BLaER1 (cell line): Measurements from ENCODE around the gene GCDH.

Experiments used
- H3K27ac ChIP-seq: shearing (Covaris generic); formaldehyde crosslinking; 2 replicates; pipeline ENCODE4 v1.8.1; 2022
- H3K27me3 ChIP-seq: shearing (Covaris generic); formaldehyde crosslinking; 2 replicates; pipeline ENCODE4 v1.8.1; 2022
- H3K36me3 ChIP-seq: shearing (Covaris generic); formaldehyde crosslinking; 2 replicates; pipeline ENCODE4 v1.8.1; 2022
- H3K4me1 ChIP-seq: shearing (Covaris generic); formaldehyde crosslinking; 2 replicates; pipeline ENCODE4 v1.8.1; 2022
- H3K4me2 ChIP-seq: shearing (Covaris generic); formaldehyde crosslinking; 2 replicates; pipeline ENCODE4 v1.8.1; 2022
- H3K4me3 ChIP-seq: shearing (Covaris generic); formaldehyde crosslinking; 2 replicates; pipeline ENCODE4 v1.8.1; 2022
- H3K9ac ChIP-seq: shearing (Covaris generic); formaldehyde crosslinking; 2 replicates; pipeline ENCODE4 v1.8.1; 2022
- H3K9me3 ChIP-seq: shearing (Covaris generic); formaldehyde crosslinking; 2 replicates; pipeline ENCODE4 v1.8.1; 2022
- H4K20me1 ChIP-seq: shearing (Covaris generic); formaldehyde crosslinking; 2 replicates; pipeline ENCODE4 v1.8.1; 2022
- Cebpa-rat ChIP-seq: shearing (Covaris generic); IDR thresholded peaks from 2 replicates; pipeline ENCODE4 v1.8.1; 2022

Gene GCDH

DNA sequence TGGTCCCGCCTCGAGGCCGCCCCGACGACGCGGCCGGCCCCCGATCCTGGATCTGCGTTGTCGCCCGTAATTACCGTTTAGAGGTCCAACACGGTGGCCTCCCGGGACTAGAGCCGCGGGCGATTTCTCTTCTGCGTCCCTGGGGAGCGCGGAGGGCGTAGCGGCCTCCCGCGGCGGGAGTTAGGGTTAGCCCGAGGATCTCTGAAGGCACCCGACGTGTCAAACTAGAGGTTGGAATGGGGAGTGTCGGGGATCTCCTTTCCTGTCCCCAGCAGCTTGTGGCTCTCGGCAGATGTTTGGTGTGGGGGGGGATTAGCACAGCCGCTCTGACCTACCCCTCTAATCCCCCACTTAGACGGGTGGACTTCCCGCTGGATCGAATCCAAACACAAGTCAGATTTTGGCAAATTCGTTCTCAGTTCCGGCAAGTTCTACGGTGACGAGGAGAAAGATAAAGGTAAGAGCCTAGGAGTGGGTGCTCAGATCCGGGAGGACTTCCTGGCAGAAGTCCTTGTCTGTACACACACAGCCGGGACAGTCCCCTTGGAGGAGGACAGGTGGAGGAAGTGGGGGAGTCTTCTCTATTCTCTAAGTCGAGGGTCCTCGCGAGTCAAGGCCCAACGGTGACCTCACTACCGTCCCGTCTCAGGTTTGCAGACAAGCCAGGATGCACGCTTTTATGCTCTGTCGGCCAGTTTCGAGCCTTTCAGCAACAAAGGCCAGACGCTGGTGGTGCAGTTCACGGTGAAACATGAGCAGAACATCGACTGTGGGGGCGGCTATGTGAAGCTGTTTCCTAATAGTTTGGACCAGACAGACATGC lies 48.0 kb downstream of the GCDH start:
- Histone ChIP-seq H3K4me1 (peaks cover 72% of the 10 kb centered on the region), H3K4me2 (peak overlapping the region; percentile 89), H3K27ac (peak overlapping the region; percentile 98), H3K27me3 (no peaks in the 10 kb centered on the region), H3K36me3 (peaks cover 49% of the 10 kb centered on the region), H3K9ac (peak overlapping the region; percentile 100), H3K4me3 (peak overlapping the region; percentile 99), H3K9me3 (no peaks in the 10 kb centered on the region), H4K20me1 (peaks cover 54% of the 10 kb centered on the region)
- no peak for TF ChIP-seq Cebpa-rat

DNA sequence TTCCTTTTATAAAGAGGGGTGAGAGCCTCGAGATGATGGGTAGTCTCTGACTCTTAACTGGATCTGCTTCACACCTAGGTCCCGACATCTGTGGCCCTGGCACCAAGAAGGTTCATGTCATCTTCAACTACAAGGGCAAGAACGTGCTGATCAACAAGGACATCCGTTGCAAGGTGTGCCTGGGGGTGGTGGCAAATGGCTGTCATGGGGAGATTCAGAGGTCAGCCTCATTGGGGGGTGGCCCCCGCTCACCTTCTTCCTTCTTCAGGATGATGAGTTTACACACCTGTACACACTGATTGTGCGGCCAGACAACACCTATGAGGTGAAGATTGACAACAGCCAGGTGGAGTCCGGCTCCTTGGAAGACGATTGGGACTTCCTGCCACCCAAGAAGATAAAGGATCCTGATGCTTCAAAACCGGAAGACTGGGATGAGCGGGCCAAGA lies 49.0 kb downstream of the GCDH start:
- peak overlapping the region; percentile 99 for H3K4me3 ChIP-seq
- no peak for TF ChIP-seq Cebpa-rat
- peaks cover 77% of the 10 kb centered on the region for H3K4me1 ChIP-seq
- peaks cover 59% of the 10 kb centered on the region for H3K36me3 ChIP-seq
- H3K9me3 ChIP-seq, result no peaks in the 10 kb centered on the region
- peak overlapping the region; percentile 100 for H3K9ac ChIP-seq
- peak overlapping the region; percentile 98 for H3K27ac ChIP-seq
- H4K20me1 ChIP-seq, result peaks cover 54% of the 10 kb centered on the region
- H3K4me2 ChIP-seq, result peak overlapping the region; percentile 89
- no peaks in the 10 kb centered on the region for H3K27me3 ChIP-seq

DNA sequence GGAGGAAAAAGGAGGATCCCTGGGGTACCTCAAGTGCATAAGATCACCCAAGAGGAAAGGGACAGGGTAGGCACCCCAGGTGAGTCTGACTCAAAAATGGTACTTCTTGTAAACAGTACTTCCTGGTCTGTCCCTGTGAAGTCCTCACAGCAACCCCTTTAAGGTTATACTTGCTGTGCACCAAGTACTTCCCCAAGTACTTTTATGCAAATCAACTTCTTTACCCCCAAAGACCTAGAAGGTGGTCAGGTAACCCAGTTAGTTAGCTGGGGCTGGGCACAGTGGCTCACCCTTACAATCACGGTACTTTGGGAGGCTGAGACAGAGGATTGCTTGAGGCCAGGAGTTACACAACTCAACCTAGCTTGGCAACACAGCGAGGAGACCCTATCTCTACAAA lies 49.9 kb downstream of the GCDH start:
- H3K27ac ChIP-seq, result peak overlapping the region; percentile 98
- H3K4me1 ChIP-seq, result peaks cover 79% of the 10 kb centered on the region
- H3K9me3 ChIP-seq, result no peaks in the 10 kb centered on the region
- peak overlapping the region; percentile 99 for H3K4me3 ChIP-seq
- H4K20me1 ChIP-seq, result peaks cover 54% of the 10 kb centered on the region
- no peak for TF ChIP-seq Cebpa-rat
- H3K4me2 ChIP-seq, result peak overlapping the region; percentile 89
- H3K9ac ChIP-seq, result peak overlapping the region; percentile 100
- H3K27me3 ChIP-seq, result no peaks in the 10 kb centered on the region
- H3K36me3 ChIP-seq, result peaks cover 62% of the 10 kb centered on the region

DNA sequence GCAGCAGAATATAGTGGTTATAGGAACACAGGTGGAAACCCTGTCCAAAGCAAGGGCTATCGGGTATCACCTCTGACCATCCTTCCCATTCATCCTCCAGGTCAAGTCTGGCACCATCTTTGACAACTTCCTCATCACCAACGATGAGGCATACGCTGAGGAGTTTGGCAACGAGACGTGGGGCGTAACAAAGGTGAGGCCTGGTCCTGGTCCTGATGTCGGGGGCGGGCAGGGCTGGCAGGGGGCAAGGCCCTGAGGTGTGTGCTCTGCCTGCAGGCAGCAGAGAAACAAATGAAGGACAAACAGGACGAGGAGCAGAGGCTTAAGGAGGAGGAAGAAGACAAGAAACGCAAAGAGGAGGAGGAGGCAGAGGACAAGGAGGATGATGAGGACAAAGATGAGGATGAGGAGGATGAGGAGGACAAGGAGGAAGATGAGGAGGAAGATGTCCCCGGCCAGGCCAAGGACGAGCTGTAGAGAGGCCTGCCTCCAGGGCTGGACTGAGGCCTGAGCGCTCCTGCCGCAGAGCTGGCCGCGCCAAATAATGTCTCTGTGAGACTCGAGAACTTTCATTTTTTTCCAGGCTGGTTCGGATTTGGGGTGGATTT lies 52.6 kb downstream of the GCDH start:
- Histone ChIP-seq H3K9me3 (no peaks in the 10 kb centered on the region), H3K27me3 (no peaks in the 10 kb centered on the region), H3K4me2 (peak overlapping the region; percentile 38), H4K20me1 (peaks cover 74% of the 10 kb centered on the region), H3K9ac (no peak overlapping the region; the same call in 1 of the 2 replicates), H3K4me3 (no peak overlapping the region), H3K27ac (no peak overlapping the region), H3K36me3 (peaks cover 79% of the 10 kb centered on the region), H3K4me1 (peaks cover 78% of the 10 kb centered on the region)
- no peak for TF ChIP-seq Cebpa-rat

DNA sequence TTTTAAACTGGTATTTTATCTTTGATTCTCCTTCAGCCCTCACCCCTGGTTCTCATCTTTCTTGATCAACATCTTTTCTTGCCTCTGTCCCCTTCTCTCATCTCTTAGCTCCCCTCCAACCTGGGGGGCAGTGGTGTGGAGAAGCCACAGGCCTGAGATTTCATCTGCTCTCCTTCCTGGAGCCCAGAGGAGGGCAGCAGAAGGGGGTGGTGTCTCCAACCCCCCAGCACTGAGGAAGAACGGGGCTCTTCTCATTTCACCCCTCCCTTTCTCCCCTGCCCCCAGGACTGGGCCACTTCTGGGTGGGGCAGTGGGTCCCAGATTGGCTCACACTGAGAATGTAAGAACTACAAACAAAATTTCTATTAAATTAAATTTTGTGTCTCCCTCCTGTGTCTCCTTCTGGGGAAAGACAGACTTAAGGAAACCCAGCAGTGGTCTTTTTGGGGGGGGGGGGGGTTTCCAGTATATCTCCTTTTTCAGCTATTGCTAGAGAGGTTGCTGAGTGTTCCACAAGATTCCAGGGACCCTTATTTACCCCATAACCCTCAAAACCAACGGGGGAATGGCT lies 53.2 kb downstream of the GCDH start:
- H3K27ac ChIP-seq, result no peak overlapping the region
- no peak for TF ChIP-seq Cebpa-rat
- peaks cover 85% of the 10 kb centered on the region for H3K4me1 ChIP-seq
- peak overlapping the region; percentile 65 for H3K4me2 ChIP-seq
- H3K36me3 ChIP-seq, result peaks cover 85% of the 10 kb centered on the region
- H3K27me3 ChIP-seq, result no peaks in the 10 kb centered on the region
- no peak overlapping the region for H3K4me3 ChIP-seq
- peaks cover 74% of the 10 kb centered on the region for H4K20me1 ChIP-seq
- no peaks in the 10 kb centered on the region for H3K9me3 ChIP-seq
- H3K9ac ChIP-seq, result no peak overlapping the region

DNA sequence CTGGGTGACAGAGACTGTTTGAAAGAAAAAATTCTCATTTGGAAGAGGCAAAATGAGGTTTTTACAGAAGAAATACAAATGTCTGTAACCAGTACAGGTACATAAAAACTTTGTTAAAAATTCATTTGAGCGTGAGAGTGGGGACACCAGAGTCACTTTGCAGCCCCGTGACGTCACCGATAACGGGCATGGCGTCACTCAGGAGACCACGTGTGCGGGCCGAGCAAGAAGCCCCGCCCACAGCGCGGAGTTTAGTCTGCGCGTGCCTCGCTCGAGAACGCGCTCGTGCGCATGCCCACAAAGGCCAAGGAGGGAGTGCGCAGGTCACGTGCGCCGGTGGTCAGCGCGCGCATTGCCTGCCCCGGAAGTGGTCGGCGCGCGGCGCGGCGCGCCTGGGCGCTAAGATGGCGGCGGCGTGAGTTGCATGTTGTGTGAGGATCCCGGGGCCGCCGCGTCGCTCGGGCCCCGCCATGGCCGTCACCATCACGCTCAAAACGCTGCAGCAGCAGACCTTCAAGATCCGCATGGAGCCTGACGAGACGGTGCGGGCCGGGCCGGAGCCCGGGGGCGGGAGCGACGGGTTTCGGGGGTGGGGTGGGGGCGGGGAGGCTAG lies 54.6 kb downstream of the GCDH start, which contains the start of gene RAD23A:
RAD23A (plus strand) TSS at position 384 of the 613 bp plus-strand sequence; CDS start at position 471, 87 bp downstream.
- Histone ChIP-seq H3K36me3 (peaks cover 85% of the 10 kb centered on the region), H3K9me3 (no peaks in the 10 kb centered on the region), H4K20me1 (peaks cover 74% of the 10 kb centered on the region), H3K4me2 (peak within 1 kb of the TSS; percentile 87), H3K4me1 (peaks cover 86% of the 10 kb centered on the region), H3K4me3 (peak within 1 kb of the TSS; percentile 80), H3K9ac (peak within 1 kb of the TSS; percentile 94), H3K27ac (peak within 1 kb of the TSS; percentile 92), H3K27me3 (no peaks in the 10 kb centered on the region)
- TF ChIP-seq Cebpa-rat, result no peak

DNA sequence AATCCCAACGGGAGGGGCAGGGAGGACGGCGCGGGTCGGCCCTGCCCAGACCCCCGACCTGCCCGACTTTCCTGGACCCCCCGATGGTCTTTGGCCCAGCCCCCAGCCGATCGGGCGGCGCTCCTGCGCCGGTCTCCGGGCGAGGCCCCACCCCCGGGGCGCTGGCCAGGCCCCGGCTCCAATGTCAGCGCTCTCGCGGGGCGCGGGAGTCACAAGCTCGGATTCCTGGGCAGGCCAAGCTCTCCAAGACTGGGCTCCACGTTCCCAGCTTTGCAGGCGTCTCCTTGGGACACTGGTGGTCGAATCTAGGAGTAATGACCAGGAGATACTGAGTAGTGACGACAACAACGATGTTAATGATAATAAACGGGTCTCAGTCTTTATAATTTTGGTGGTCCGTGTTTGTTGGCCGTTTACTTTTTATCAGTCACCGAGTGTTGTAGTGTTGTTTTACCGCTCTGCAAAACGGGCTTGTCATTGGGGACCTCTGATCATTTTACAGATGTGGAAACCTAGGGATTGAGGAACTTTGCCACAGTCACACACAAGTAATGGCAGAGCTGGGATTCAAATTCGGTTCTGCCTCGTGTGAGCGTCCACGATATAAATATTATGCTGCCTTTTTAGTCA lies 55.2 kb downstream of the GCDH start:
- no peak for TF ChIP-seq Cebpa-rat
- peaks cover 85% of the 10 kb centered on the region for H3K36me3 ChIP-seq

DNA sequence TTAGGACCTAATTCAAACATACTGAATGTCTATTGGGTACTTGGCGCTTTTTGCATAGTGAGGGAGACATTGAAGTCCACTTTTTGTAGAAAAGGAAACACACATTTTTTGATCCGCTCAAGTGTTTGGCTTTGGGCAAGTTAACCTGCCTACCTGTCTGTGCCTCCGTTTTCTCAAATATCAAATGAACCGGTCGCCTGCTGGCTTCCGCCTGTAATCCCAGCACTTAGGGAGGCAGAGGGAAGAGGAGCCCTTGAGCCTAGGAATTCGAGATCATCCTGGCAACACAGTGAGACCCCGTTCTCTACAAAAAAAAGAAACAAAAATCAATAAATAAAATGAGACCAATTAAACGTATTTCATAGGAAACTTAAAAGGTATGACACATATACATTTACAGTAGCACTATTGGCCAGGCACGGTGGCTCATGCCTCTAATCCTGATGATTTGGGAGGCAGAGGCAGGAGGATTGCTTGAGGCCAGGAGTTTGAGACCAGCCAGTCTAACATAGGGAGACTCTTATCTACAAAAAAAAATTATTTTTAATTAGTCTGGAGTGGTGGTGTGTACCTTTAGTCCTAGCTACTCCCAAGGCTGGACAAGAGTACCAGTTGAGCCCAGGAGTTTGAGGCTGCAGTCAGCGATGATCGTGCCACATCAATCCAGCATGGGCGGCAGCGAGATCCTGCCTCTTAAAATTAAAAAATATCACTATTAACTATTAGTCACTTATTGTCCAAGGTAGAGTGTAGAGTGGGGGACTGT lies 56.0 kb downstream of the GCDH start:
- TF ChIP-seq Cebpa-rat, result no peak
- H3K9ac ChIP-seq, result peak overlapping the region; percentile 94
- H4K20me1 ChIP-seq, result peaks cover 74% of the 10 kb centered on the region
- H3K27ac ChIP-seq, result peak overlapping the region; percentile 92; the same call in 1 of the 2 replicates
- H3K4me3 ChIP-seq, result peak overlapping the region; percentile 80
- H3K4me1 ChIP-seq, result peaks cover 73% of the 10 kb centered on the region
- H3K27me3 ChIP-seq, result no peaks in the 10 kb centered on the region
- H3K9me3 ChIP-seq, result no peaks in the 10 kb centered on the region
- H3K4me2 ChIP-seq, result peak overlapping the region; percentile 87
- H3K36me3 ChIP-seq, result peaks cover 85% of the 10 kb centered on the region

More for the DNA sequence above, 55.2 kb downstream of the GCDH start:
- H3K27ac ChIP-seq, result peak overlapping the region; percentile 92
- no peaks in the 10 kb centered on the region for H3K27me3 ChIP-seq
- peak overlapping the region; percentile 87 for H3K4me2 ChIP-seq
- peak overlapping the region; percentile 80 for H3K4me3 ChIP-seq
- H3K4me1 ChIP-seq, result peaks cover 80% of the 10 kb centered on the region
- no peaks in the 10 kb centered on the region for H3K9me3 ChIP-seq
- peak overlapping the region; percentile 94 for H3K9ac ChIP-seq
- peaks cover 74% of the 10 kb centered on the region for H4K20me1 ChIP-seq
